H1 (cell line): Measurements from ENCODE around the gene DBF4B. TPM values are rescaled to one million over a fixed set of nuclear protein-coding genes. Genes with fewer than 3 reads are reported as not detected.

Source experiments
- CTCF ChIA-PET: fragments of 300-600 bp; sonication (Branson Sonifier 250); formaldehyde crosslinking; loops from one replicate; lab custom pipeline; 2021; ENCODE audit not compliant: partially characterized antibody; lab: Charles Lee
- POLR2A ChIA-PET: fragments of 300-600 bp; sonication (Branson Sonifier 250); formaldehyde crosslinking; loops from one replicate; lab custom pipeline; 2021; ENCODE audit warnings: inconsistent platforms; ENCODE audit not compliant: partially characterized antibody; lab: Charles Lee
- DNase-seq, 2 experiments: peaks; one replicate each; pipeline versions ENCODE4 v3.0.0 to v3.0.0-alpha.2; 2010 to 2022; ENCODE audit warnings: low spot score in 2 of 2, low read depth in 1 of 2, mixed read lengths in 1 of 2
- FAIRE-seq: peaks from 2 replicates; lab custom pipeline; 2011; peaks lifted over from hg19 to GRCh38; lab: Jason Lieb, UNC
- H2AFZ ChIP-seq: 2 replicates; pipeline ENCODE4 v1.8.1; 2012; ENCODE audit warnings: low read length, inconsistent platforms
- H2AK5ac ChIP-seq: 2 replicates; pipeline ENCODE4 v1.6.1; 2013; ENCODE audit warnings: low read depth, low read length
- H2BK120ac ChIP-seq: replicated peaks from 2 replicates; pipeline ENCODE3; 2013; ENCODE audit warnings: low read depth, low read length, inconsistent platforms
- H2BK12ac ChIP-seq: 2 replicates; pipeline ENCODE4 v1.6.1; 2013; ENCODE audit warnings: low read depth, low read length
- H2BK15ac ChIP-seq: 2 replicates; pipeline ENCODE4 v1.6.1; 2013; ENCODE audit warnings: low read length
- H2BK20ac ChIP-seq: 2 replicates; pipeline ENCODE4 v1.6.1; 2013; ENCODE audit warnings: low read length
- H2BK5ac ChIP-seq: 2 replicates; pipeline ENCODE4 v1.6.1; 2013; ENCODE audit warnings: low read depth, low read length
- H3K14ac ChIP-seq: 2 replicates; pipeline ENCODE4 v1.6.1; 2013; ENCODE audit warnings: inconsistent platforms; ENCODE audit not compliant: insufficient read length
- H3K18ac ChIP-seq: 2 replicates; pipeline ENCODE4 v1.6.1; 2013; ENCODE audit warnings: low read length; ENCODE audit errors: extremely low read depth
- H3K23ac ChIP-seq: 2 replicates; pipeline ENCODE4 v1.6.1; 2013; ENCODE audit warnings: inconsistent platforms; ENCODE audit not compliant: insufficient read length
- H3K23me2 ChIP-seq: 2 replicates; pipeline ENCODE4 v1.6.1; 2013; ENCODE audit warnings: low read depth, low read length
- H3K27ac ChIP-seq: 2 replicates; pipeline ENCODE4 v1.6.1; 2011; ENCODE audit warnings: low read depth, low read length, inconsistent platforms
- H3K27me3 ChIP-seq, 4 experiments: replicated peaks in 1 of 4; 1 replicate in 1 of 4; 2 replicates in 3 of 4; pipeline versions ENCODE4 v1.6.1 to v1.8.1; 2011 to 2013; ENCODE audit warnings: low read length in 3 of 4, mild to moderate bottlenecking in 3 of 4, inconsistent platforms in 2 of 4, mixed read lengths in 2 of 4, moderate library complexity in 1 of 4; ENCODE audit not compliant: control insufficient read depth in 3 of 4, insufficient read depth in 3 of 4; ENCODE audit errors: extremely low read depth in 1 of 4
- H3K36me3 ChIP-seq, 4 experiments: 2 replicates each; pipeline versions ENCODE4 v1.6.1 to v1.8.1; 2011 to 2013; ENCODE audit warnings: mild to moderate bottlenecking in 4 of 4, low read length in 3 of 4, moderate library complexity in 2 of 4, control low read depth in 1 of 4, inconsistent platforms in 1 of 4; ENCODE audit not compliant: insufficient read depth in 4 of 4, control insufficient read depth in 2 of 4
- H3K4ac ChIP-seq: replicated peaks from 2 replicates; pipeline ENCODE3; 2013; ENCODE audit warnings: low read length, low read depth, mixed read lengths, inconsistent platforms; ENCODE audit not compliant: insufficient read length
- H3K4me1 ChIP-seq, 4 experiments: replicated peaks in 1 of 4; 1 replicate in 1 of 4; 2 replicates in 3 of 4; pipeline versions ENCODE4 v1.6.1 to v1.8.1; 2011 to 2013; ENCODE audit warnings: low read length in 3 of 4, inconsistent platforms in 2 of 4, mixed read lengths in 1 of 4; ENCODE audit not compliant: insufficient read depth in 4 of 4, control insufficient read depth in 3 of 4
- H3K4me2 ChIP-seq, 2 experiments: 2 replicates each; pipeline versions ENCODE4 v1.6.1 to v1.8.1; 2011 to 2013; ENCODE audit warnings: low read depth in 2 of 2, low read length in 2 of 2, control low read depth in 1 of 2, inconsistent platforms in 1 of 2, mild to moderate bottlenecking in 1 of 2; ENCODE audit not compliant: insufficient read depth in 1 of 2
- H3K4me3 ChIP-seq, 4 experiments: fragments of 200-600, 300-600 bp in 1 of 4; sonication (generic), shearing (Covaris generic), sonication (Bioruptor Twin) in 1 of 4; 2 replicates each; pipeline versions ENCODE4 v1.5.1 to v1.8.1; 2011 to 2016; ENCODE audit warnings: low read length in 4 of 4, low read depth in 3 of 4, control low read depth in 2 of 4, inconsistent platforms in 2 of 4, mild to moderate bottlenecking in 2 of 4, mixed read lengths in 1 of 4, moderate library complexity in 1 of 4; ENCODE audit not compliant: insufficient read depth in 2 of 4; ENCODE audit errors: extremely low read depth in 1 of 4
- H3K56ac ChIP-seq: replicated peaks from 2 replicates; pipeline ENCODE3; 2013; ENCODE audit warnings: low read depth, mild to moderate bottlenecking, mixed read lengths, low read length, inconsistent platforms; ENCODE audit not compliant: insufficient read length
- H3K79me1 ChIP-seq: 2 replicates; pipeline ENCODE4 v1.6.1; 2013; ENCODE audit warnings: low read depth, low read length, control low read depth
- H3K79me2 ChIP-seq, 2 experiments: 2 replicates each; pipeline versions ENCODE4 v1.6.1 to v1.8.1; 2012 to 2013; ENCODE audit warnings: low read length in 2 of 2, mild to moderate bottlenecking in 2 of 2, inconsistent platforms in 1 of 2; ENCODE audit not compliant: insufficient read depth in 2 of 2, control insufficient read depth in 1 of 2
- H3K9ac ChIP-seq, 4 experiments: replicated peaks in 1 of 4; 1 replicate in 1 of 4; 2 replicates in 3 of 4; pipeline versions ENCODE4 v1.6.1 to v1.8.1; 2011 to 2013; ENCODE audit warnings: low read depth in 3 of 4, low read length in 3 of 4, control low read depth in 2 of 4, mild to moderate bottlenecking in 2 of 4, moderate library complexity in 2 of 4, inconsistent platforms in 1 of 4; ENCODE audit errors: extremely low read depth in 1 of 4
- H3K9me3 ChIP-seq, 2 experiments: 2 replicates each; pipeline versions ENCODE4 v1.6.1 to v1.8.1; 2012 to 2013; ENCODE audit warnings: mild to moderate bottlenecking in 2 of 2, moderate library complexity in 2 of 2, control low read depth in 1 of 2, inconsistent platforms in 1 of 2, low read depth in 1 of 2, low read length in 1 of 2, mixed read lengths in 1 of 2; ENCODE audit not compliant: insufficient read depth in 2 of 2
- H4K20me1 ChIP-seq, 2 experiments: replicated peaks in 1 of 2; 2 replicates each; pipeline versions ENCODE3 to v1.8.1; 2011 to 2013; ENCODE audit warnings: inconsistent platforms in 2 of 2, low read length in 2 of 2, mild to moderate bottlenecking in 1 of 2; ENCODE audit not compliant: insufficient read depth in 2 of 2, control insufficient read depth in 1 of 2
- H4K5ac ChIP-seq: 2 replicates; pipeline ENCODE4 v1.6.1; 2013; ENCODE audit warnings: low read length, low read depth, mixed read lengths, inconsistent platforms; ENCODE audit not compliant: insufficient read length
- H4K8ac ChIP-seq: 2 replicates; pipeline ENCODE4 v1.8.0; 2013; ENCODE audit warnings: mild to moderate bottlenecking, moderate library complexity, low read length, inconsistent platforms; ENCODE audit not compliant: insufficient read depth; ENCODE audit errors: extremely low read depth
- H4K91ac ChIP-seq: replicated peaks from 2 replicates; pipeline ENCODE3; 2013; ENCODE audit warnings: low read length, mixed read lengths, inconsistent platforms; ENCODE audit not compliant: insufficient read length
- CBX8 ChIP-seq: fragments of 300-800, 300-1000 bp; sonication (generic); IDR thresholded peaks from 2 replicates; pipeline ENCODE4 v1.7.1; 2016; ENCODE audit warnings: low read depth, low read length, borderline replicate concordance
- FOSL1 ChIP-seq: IDR thresholded peaks from 2 replicates; pipeline ENCODE4 v1.6.1; 2011; ENCODE audit warnings: mild to moderate bottlenecking, low read depth, low read length, moderate library complexity; ENCODE audit not compliant: insufficient read depth
- KDM4A ChIP-seq: IDR thresholded peaks from one replicate; pipeline ENCODE4 v1.7.1; 2012; ENCODE audit warnings: low read depth, mild to moderate bottlenecking, moderate library complexity, low read length, inconsistent platforms; ENCODE audit not compliant: severe bottlenecking
- NRF1 ChIP-seq: IDR thresholded peaks from 2 replicates; pipeline ENCODE4 v1.6.1; 2011; ENCODE audit warnings: mild to moderate bottlenecking, low read depth, low read length, improper control_type of control experiment
- POLR2AphosphoS5 ChIP-seq: IDR thresholded peaks from 2 replicates; pipeline ENCODE4 v1.6.1; 2011; ENCODE audit warnings: low read depth, low read length
- SAP30 ChIP-seq: fragments of 300-600 bp; sonication (generic); IDR thresholded peaks from 2 replicates; pipeline ENCODE4 v1.7.1; 2012; ENCODE audit warnings: low read length, moderate library complexity, mild to moderate bottlenecking, inconsistent platforms; ENCODE audit not compliant: insufficient read depth, insufficient replicate concordance
- TCF12 ChIP-seq: IDR thresholded peaks from 2 replicates; pipeline ENCODE4 v1.6.1; 2011; ENCODE audit warnings: low read depth, mild to moderate bottlenecking, low read length
- WGBS, 2 experiments: shearing (Covaris generic) in 1 of 2; methylation state at CpG; one replicate each; pipeline versions ENCODE4 v1.1.6 to v1.1.7; 2013 to 2015; ENCODE audit warnings: low lambda C conversion rate in 2 of 2, mixed read lengths in 2 of 2, inconsistent platforms in 1 of 2, low coverage in 1 of 2, missing lambda C conversion rate in 1 of 2; ENCODE audit not compliant: insufficient replicate concordance in 2 of 2, insufficient coverage in 1 of 2, insufficient read length in 1 of 2; ENCODE audit errors: extremely low coverage in 1 of 2, missing lambda C conversion rate in 1 of 2; 5-methylcytosine and 5-hydroxymethylcytosine counted together
- polyA plus RNA-seq, 7 experiments: library from polyadenylated mRNA; depleted of rRNA in 3 of 7; stranded (reverse) in 5 of 7; unstranded in 2 of 7; fragments of >200 nt in 5 of 7; fragments of 200-250 nt in 2 of 7; gene quantifications; 1 replicate in 5 of 7; 2 replicates in 1 of 7; 4 replicates in 1 of 7; pipeline versions ENCODE4 v1.2.1 to v1.2.3, GENCODE V29; 2011 to 2013; ENCODE audit warnings: missing spikeins in 2 of 7, mixed read lengths in 2 of 7
- total RNA-seq: library from RNA; stranded (reverse); fragmentation: NEBNext Ultra II Directional; extraction: Animal tissue kit (Norgen Biotek cat#: 25700); gene quantifications from 2 replicates; pipeline ENCODE4 v1.2.1, GENCODE V29; 2021
- TF ChIP-seq, protein P1 (sequence below): IDR thresholded peaks from 2 replicates; pipeline ENCODE4 v1.6.1; 2012; ENCODE audit warnings: low read length, inconsistent platforms
- TF ChIP-seq, protein P2 (sequence below): IDR thresholded peaks from 2 replicates; pipeline ENCODE4 v1.6.1; 2012; ENCODE audit warnings: inconsistent platforms

Gene DBF4B
- total and polyA plus RNA-seq, 2 of the 8 experiments (the other 6 are each of a cell fraction or from before 2014, with no cell fraction given): 20.2 to 26.9 TPM

DNA sequence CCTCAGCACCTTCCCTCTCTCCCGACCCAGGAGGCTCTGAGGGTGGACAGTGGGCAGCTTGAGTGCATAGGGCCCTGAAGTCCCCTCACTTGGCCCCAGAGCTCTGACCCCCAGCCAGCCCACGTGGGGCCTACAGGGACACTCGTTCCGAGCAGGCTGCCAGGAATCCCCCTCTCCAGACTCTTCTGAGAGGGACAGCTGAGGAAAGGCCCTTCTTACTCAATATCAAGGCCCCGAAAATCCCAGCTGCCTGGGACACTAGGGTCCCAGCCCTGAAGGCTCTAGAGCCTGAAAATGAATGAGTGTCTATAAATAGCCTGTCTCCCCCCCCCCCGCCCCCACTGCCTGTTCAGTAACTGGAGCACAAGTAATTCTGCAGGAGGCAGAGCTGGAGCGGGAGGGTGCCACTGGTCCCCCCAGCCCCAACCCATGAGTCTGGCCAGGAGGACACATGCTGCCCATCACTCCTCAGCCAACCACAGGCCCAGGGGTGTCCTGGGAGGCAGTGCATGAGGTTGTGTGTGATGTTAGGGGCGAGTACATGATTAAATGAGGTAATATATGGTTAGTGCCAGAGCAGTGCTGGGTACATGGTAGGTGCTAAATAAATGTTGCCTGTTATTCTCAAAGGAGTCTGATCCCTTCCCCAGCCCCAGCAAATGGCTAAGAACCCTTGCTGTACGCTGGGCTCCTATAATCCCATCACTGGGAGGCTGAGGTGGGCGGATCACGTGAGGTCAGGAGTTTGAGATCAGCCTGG is 61.9 kb downstream of the DBF4B start:
- Histone ChIP-seq H2BK15ac (no peak overlapping the region), H3K79me1 (no peaks in the 10 kb centered on the region), H3K27me3 (no peaks in the 10 kb centered on the region; a peak in 1 of 7 replicates), H4K5ac (no peak overlapping the region), H3K79me2 (no peaks in the 10 kb centered on the region), H3K23me2 (peaks cover 4% of the 10 kb centered on the region; the same call in 1 of the 2 replicates), H4K8ac (peak overlapping the region; percentile 19; the same call in 1 of the 2 replicates), H3K4me1 (peaks cover 0 to 19% (median 7%) of the 10 kb centered on the region in 4 experiments; a peak in 6 of 7 replicates), H3K36me3 (no peaks in the 10 kb centered on the region), H2BK20ac (no peak overlapping the region), H2BK120ac (no peak overlapping the region), H2AK5ac (no peak overlapping the region), H3K4me2 (no peak overlapping the region), H2BK12ac (no peak overlapping the region), H4K91ac (no peak overlapping the region), H3K23ac (no peak overlapping the region), H3K9me3 (no peaks in the 10 kb centered on the region), H3K18ac (no peak overlapping the region), H3K4me3 (no peak overlapping the region), H3K56ac (no peak overlapping the region), H2AFZ (no peak overlapping the region), H2BK5ac (no peak overlapping the region), H3K27ac (no peak overlapping the region), H4K20me1 (peaks cover 0 to 2% of the 10 kb centered on the region in 2 experiments), H3K14ac (no peak overlapping the region), H3K4ac (no peak overlapping the region), H3K9ac (no peak overlapping the region)
- 92% methylated on average over 10 of the region's 11 CpGs; no CpG with 5 or more reads in 1 of the 2 experiments for WGBS, 2 experiments
- POLR2A ChIA-PET: interaction anchor here (0.7 to 1.7 kb wide), 2 partner anchors 9 to 18 kb away, joined by 3 to 7 read pairs; no protein-coding TSS in a partner anchor
- FAIRE-seq: no peak
- CTCF ChIA-PET: interaction anchor here (0.6 to 26.7 kb wide), 13 partner anchors 9 to 427 kb away, joined by 3 to 577 read pairs (median 4); partner anchors contain the start of gene HIGD1B
- no peak for DNase-seq
- TF ChIP-seq, protein P1, sequence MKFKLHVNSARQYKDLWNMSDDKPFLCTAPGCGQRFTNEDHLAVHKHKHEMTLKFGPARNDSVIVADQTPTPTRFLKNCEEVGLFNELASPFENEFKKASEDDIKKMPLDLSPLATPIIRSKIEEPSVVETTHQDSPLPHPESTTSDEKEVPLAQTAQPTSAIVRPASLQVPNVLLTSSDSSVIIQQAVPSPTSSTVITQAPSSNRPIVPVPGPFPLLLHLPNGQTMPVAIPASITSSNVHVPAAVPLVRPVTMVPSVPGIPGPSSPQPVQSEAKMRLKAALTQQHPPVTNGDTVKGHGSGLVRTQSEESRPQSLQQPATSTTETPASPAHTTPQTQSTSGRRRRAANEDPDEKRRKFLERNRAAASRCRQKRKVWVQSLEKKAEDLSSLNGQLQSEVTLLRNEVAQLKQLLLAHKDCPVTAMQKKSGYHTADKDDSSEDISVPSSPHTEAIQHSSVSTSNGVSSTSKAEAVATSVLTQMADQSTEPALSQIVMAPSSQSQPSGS: no peak
- TF ChIP-seq FOSL1 (no peak), CBX8 (no peak), KDM4A (no peak), TCF12 (no peak), SAP30 (no peak), POLR2AphosphoS5 (no peak), NRF1 (no peak)
- TF ChIP-seq, protein P2, sequence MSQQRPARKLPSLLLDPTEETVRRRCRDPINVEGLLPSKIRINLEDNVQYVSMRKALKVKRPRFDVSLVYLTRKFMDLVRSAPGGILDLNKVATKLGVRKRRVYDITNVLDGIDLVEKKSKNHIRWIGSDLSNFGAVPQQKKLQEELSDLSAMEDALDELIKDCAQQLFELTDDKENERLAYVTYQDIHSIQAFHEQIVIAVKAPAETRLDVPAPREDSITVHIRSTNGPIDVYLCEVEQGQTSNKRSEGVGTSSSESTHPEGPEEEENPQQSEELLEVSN: no peak
